T-helper 1 cell treated with Interleukin-12 subunit alpha and Interleukin-12 subunit beta and Interleukin-4 antibody, amounts not matched to agents 30 μg/mL and 1 μg/mL, for 36 hours (primary cell): Measurements from ENCODE around the gene FBLL1.
"Not testable (repeated sequence)": the region's sequence is repeated elsewhere in the genome, so short reads cannot be mapped to it uniquely, and the experiment has no call there.

Experiments
- H3K27ac Mint-ChIP-seq: one replicate; pipeline ENCODE4 v1.8.0; 2021; ENCODE audit warnings: mild to moderate bottlenecking, mixed read lengths
- H3K27me3 Mint-ChIP-seq: one replicate; pipeline ENCODE4 v1.8.0; 2021; ENCODE audit warnings: low read depth, mixed read lengths
- H3K36me3 Mint-ChIP-seq: one replicate; pipeline ENCODE4 v1.8.0; 2021; ENCODE audit warnings: low read depth, mixed read lengths
- H3K4me1 Mint-ChIP-seq: one replicate; pipeline ENCODE4 v1.8.0; 2021; ENCODE audit warnings: low read depth, mixed read lengths
- H3K4me3 Mint-ChIP-seq: one replicate; pipeline ENCODE4 v1.8.0; 2021; ENCODE audit warnings: mild to moderate bottlenecking, moderate library complexity, mixed read lengths
- H3K9me3 Mint-ChIP-seq: one replicate; pipeline ENCODE4 v1.8.0; 2021; ENCODE audit warnings: mixed read lengths

FBLL1 gene

DNA sequence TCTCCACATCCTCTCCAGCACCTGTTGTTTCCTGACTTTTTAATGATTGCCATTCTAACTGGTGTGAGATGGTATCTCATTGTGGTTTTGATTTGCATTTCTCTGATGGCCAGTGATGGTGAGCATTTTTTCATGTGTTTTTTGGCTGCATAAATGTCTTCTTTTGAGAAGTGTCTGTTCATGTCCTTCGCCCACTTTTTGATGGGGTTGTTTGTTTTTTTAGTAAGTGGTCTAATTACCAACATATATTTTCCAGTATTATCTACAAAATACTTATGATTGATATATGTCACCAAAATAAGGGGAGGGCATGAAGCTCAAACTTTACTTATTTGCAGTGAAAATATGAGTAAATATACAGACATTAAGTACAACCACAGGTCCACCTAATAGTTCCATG, 45.1 kb downstream of the FBLL1 start:
- H3K27me3 Mint-ChIP-seq, H3K27ac Mint-ChIP-seq, H3K9me3 Mint-ChIP-seq, H3K4me3 Mint-ChIP-seq: not testable (repeated sequence)
- H3K4me1 Mint-ChIP-seq: peaks cover 32% of the 10 kb centered on the region
- peaks cover 29% of the 10 kb centered on the region for H3K36me3 Mint-ChIP-seq

DNA sequence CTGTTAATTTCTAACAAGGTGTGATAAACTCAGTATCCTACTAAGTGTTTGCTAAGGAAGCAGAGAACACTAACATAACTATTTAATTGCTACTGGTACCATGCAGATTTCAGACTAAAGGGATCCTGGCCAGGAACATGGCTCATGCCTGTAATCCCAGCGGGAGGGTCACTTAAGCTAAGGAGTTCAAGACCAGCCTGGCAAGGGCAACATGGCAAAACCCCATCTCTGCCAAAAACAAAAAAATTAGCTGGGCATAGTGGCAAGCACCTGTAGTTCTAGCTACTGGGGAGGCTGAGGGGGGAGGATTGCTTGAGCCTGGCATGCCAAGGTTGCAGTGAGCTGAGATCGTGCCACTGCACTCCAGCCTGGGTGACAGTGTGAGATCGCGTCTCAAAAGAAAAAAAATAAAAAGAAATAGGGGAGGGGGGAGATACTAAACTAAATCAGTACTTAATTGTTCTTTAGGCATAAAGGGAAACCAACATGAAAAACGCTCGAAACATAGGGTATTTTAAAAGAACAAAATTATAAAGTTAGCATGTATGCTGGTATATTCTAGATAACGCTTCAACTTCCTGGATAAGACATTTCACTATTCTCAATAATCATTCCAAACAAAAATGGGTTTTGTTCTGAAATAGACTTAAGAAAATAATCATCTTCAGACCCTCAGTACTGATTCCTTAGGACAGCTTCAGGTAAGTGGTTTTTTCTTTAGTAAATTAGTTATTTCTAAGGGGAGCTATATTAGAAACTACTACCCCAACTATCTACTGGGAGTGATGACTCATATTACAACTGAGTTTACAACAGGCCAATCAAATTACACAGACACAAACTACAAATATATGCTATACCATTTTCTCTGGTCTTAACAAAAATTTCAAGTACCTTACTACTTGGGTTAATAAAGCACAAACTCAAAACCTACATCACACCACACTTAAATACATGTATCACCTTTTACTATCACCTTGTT, 46.6 kb downstream of the FBLL1 start:
- H3K4me3 Mint-ChIP-seq: no peak overlapping the region

DNA sequence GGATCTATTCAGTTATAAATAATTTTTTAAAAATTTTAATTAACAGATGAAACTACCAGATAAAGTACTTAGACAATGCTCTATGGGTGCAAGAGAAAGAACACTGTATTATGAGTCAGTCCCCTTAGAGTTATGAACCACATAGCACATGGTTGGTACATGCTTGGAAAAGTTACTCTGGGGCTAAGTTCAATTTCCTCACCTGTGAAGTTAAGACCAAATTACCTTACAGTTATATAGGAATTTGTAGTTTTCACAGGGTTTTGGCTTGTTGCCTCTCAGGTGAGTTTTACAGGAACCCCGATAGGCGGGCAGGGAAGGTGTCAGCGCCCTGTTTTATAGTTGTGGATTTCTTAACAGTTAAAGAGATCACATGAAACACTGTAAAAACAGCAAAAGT, 48.9 kb downstream of the FBLL1 start:
- Mint-ChIP-seq H3K4me1 (peaks cover 40% of the 10 kb centered on the region), H3K36me3 (peaks cover 20% of the 10 kb centered on the region), H3K27me3 (no peaks in the 10 kb centered on the region), H3K27ac (peak overlapping the region; percentile 76), H3K4me3 (peak overlapping the region; percentile 92), H3K9me3 (peaks cover 5% of the 10 kb centered on the region)

More for the DNA sequence above, 46.6 kb downstream of the FBLL1 start:
- Mint-ChIP-seq H3K36me3 (peaks cover 26% of the 10 kb centered on the region), H3K27me3 (no peaks in the 10 kb centered on the region), H3K9me3 (peaks cover 5% of the 10 kb centered on the region), H3K4me1 (peaks cover 43% of the 10 kb centered on the region), H3K27ac (no peak overlapping the region)

DNA sequence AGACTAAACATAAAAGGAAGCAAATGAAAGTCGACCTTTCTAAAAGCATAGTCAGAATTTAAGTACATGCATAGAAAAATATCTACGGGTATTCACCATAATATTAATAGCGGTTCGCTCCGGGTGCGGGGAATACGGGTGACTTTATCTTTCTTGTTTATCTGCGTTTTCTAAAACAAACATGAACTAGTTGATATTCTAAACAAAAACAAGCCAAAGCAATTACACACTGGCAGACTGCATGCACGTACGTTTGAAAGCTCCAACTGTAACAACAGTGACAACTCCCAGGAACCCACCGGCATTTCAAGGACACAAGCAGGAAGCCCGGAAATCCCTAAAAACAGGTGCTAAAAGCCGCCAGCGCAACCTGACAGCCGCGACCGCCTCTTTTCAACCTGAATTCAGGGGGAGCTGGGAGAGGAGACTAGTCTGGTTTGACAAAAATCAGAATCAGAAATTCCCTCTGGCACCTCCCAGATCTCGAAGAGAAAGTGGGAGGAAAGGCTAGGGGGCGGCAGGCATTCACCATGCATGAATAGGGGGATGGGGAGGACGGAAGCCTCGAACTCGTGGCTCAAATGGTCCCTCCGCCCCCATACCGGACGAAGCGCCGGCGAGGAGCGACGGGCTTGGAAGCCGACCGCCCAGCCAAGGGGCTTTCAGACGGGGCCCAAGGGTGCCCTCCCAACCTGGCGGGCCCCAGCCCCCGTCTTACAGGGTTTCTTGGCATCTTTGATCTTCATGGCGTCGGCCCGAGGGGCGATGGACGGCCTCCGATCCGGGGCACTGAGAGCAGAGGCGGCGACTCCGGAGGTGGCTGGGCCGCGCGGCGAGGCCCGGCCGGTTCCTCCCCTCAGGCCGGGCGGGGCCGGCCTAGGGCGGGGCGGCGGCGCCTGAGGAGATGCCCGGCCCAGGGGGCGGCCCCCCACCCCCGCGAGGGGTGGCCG, 49.7 kb downstream of the FBLL1 start, which contains the start of gene PANK3:
PANK3 (minus strand) TSS at position 831 of the 950 bp plus-strand sequence; CDS start at position 746, 85 bp downstream.
- peaks cover 40% of the 10 kb centered on the region for H3K4me1 Mint-ChIP-seq
- H3K27ac Mint-ChIP-seq: peak within 1 kb of the TSS; percentile 92
- H3K4me3 Mint-ChIP-seq: peak within 1 kb of the TSS; percentile 92
- H3K9me3 Mint-ChIP-seq: peaks cover 5% of the 10 kb centered on the region
- peaks cover 18% of the 10 kb centered on the region for H3K36me3 Mint-ChIP-seq
- peaks cover under 1% of the 10 kb centered on the region for H3K27me3 Mint-ChIP-seq

DNA sequence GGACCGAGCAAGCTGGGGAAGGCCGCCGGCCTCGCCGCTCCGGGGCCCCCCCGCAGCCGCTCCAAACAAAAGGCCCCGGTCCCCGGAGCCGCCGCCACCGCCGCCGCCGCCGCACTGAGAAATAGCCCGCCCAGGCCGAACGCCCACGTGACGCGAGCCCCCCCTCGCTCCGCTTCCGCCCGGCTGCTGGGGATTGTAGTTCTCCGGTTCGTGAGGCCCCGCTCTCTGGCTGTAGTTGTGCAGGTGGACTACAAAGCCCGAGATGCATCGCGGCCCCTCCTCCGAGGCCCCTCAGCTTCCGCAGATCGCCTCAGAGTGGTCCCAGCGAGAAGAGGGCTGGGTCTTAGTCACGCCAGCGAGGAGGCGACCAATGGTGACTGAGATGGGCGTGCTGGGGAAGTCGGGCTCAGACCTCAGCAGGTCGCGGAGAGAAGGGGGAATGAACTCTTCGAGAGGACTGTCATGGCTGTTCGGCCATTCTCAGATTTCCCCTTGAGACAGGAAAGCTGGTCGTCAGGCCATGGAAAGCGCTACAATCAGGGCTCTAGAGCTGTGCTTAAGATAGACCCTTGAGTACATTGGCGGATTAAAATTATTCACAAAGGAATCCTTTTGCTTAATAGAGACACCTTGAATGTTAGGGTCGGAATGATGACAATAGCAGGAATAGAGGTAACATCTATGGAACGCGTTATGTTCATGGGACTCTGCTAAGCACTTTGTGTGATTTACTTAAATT, 50.6 kb downstream of the FBLL1 start:
- Mint-ChIP-seq H3K9me3 (peaks cover 5% of the 10 kb centered on the region), H3K36me3 (peaks cover 16% of the 10 kb centered on the region), H3K27ac (peak overlapping the region; percentile 92), H3K4me3 (peak overlapping the region; percentile 82), H3K4me1 (peaks cover 40% of the 10 kb centered on the region), H3K27me3 (peaks cover 3% of the 10 kb centered on the region)

DNA sequence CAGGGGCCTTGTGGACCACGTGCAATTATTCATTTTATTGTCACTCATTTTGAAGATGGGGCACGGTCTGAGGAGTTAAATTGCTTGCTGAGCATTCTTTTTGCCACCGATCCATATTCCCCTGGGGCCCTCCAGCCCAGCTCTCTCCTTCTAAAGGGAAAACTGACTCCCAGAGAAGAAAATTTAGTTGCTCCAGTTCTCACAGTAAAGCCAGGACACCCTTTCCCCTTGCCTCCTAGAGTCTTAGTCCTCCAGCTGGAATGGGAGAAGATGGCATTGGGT, 51.1 kb downstream of the FBLL1 start:
- Mint-ChIP-seq H3K27ac (peak overlapping the region; percentile 92), H3K4me3 (peak overlapping the region; percentile 82), H3K27me3 (peaks cover 3% of the 10 kb centered on the region), H3K36me3 (peaks cover 14% of the 10 kb centered on the region), H3K4me1 (peaks cover 38% of the 10 kb centered on the region), H3K9me3 (peaks cover under 1% of the 10 kb centered on the region)
